Nucleus accumbens (tissue), 56 donors: ENCODE measurements around the gene CDH9.

ENCODE experiments used
- DNase-seq, 56 donors: peaks; one replicate each; lab custom pipeline; 2025; lab: John Stamatoyannopoulos, UW

The CDH9 gene

DNA sequence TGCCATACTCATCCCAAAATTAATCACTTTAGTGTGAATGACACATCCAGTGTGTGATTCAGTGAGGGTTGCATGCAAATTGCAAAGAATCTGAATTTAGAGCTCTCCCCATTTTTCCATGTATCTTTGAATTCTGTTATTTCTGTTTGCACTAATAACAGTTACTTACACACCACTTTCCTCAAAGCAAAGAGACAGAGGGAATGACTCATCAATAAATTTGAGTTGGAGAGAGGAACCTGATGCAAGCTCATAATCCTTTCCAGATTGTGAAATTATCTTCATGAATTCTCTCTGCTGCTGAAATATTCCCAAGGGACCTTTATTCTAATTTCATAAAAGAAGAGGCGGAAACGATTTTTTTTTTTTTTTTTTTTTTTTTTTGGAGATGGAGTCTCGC, 204.8 kb downstream of the CDH9 start:
- DNase-seq, result peak in 2 of 56 donors; percentile 4 to 10
